BLaER1 (cell line): Measurements from ENCODE around the gene TSPAN9.

Experiments
- H3K27ac ChIP-seq: shearing (Covaris generic); formaldehyde crosslinking; 2 replicates; pipeline ENCODE4 v1.8.1; 2022
- H3K27me3 ChIP-seq: shearing (Covaris generic); formaldehyde crosslinking; 2 replicates; pipeline ENCODE4 v1.8.1; 2022
- H3K36me3 ChIP-seq: shearing (Covaris generic); formaldehyde crosslinking; 2 replicates; pipeline ENCODE4 v1.8.1; 2022
- H3K4me1 ChIP-seq: shearing (Covaris generic); formaldehyde crosslinking; 2 replicates; pipeline ENCODE4 v1.8.1; 2022
- H3K4me2 ChIP-seq: shearing (Covaris generic); formaldehyde crosslinking; 2 replicates; pipeline ENCODE4 v1.8.1; 2022
- H3K4me3 ChIP-seq: shearing (Covaris generic); formaldehyde crosslinking; 2 replicates; pipeline ENCODE4 v1.8.1; 2022
- H3K9ac ChIP-seq: shearing (Covaris generic); formaldehyde crosslinking; 2 replicates; pipeline ENCODE4 v1.8.1; 2022
- H3K9me3 ChIP-seq: shearing (Covaris generic); formaldehyde crosslinking; 2 replicates; pipeline ENCODE4 v1.8.1; 2022
- H4K20me1 ChIP-seq: shearing (Covaris generic); formaldehyde crosslinking; 2 replicates; pipeline ENCODE4 v1.8.1; 2022
- Cebpa-rat ChIP-seq: shearing (Covaris generic); IDR thresholded peaks from 2 replicates; pipeline ENCODE4 v1.8.1; 2022

The TSPAN9 gene

GRCh38 chr12:3285570-3285969 lies 208.4 kb downstream of the TSPAN9 start:
- Histone ChIP-seq H3K4me3 (0 out of 2 replicates have a peak overlapping the region, but pooled peaks have one; percentile 14), H3K9ac (0 out of 2 replicates have a peak overlapping the region, but pooled peaks have one; percentile 29), H3K9me3 (no peaks in the 10 kb centered on the region), H3K4me1 (peaks cover 73% of the 10 kb centered on the region), H3K27ac (peak overlapping the region; percentile 58), H3K4me2 (peak overlapping the region; percentile 88), H4K20me1 (no peaks in the 10 kb centered on the region), H3K36me3 (no peaks in the 10 kb centered on the region), H3K27me3 (no peaks in the 10 kb centered on the region)
- TF ChIP-seq Cebpa-rat, result no peak

- H4K20me1 ChIP-seq, result no peaks in the 10 kb centered on the region
- TF ChIP-seq Cebpa-rat, result no peak
- no peak overlapping the region for H3K4me2 ChIP-seq
- no peak overlapping the region for H3K9ac ChIP-seq
- H3K9me3 ChIP-seq, result no peaks in the 10 kb centered on the region
- H3K36me3 ChIP-seq, result no peaks in the 10 kb centered on the region
- H3K27ac ChIP-seq, result no peak overlapping the region
- no peak overlapping the region for H3K4me3 ChIP-seq
- no peaks in the 10 kb centered on the region for H3K27me3 ChIP-seq
- H3K4me1 ChIP-seq, result peaks cover 53% of the 10 kb centered on the region
Measured at GRCh38 chr12:3288690-3289089, 211.5 kb downstream of the TSPAN9 start.

GRCh38 chr12:3289702-3290101 lies 212.5 kb downstream of the TSPAN9 start:
- no peaks in the 10 kb centered on the region for H4K20me1 ChIP-seq
- H3K36me3 ChIP-seq, result no peaks in the 10 kb centered on the region
- no peak overlapping the region for H3K27ac ChIP-seq
- H3K27me3 ChIP-seq, result no peaks in the 10 kb centered on the region
- H3K4me3 ChIP-seq, result no peak overlapping the region
- no peak overlapping the region for H3K9ac ChIP-seq
- TF ChIP-seq Cebpa-rat, result no peak
- peaks cover 53% of the 10 kb centered on the region for H3K4me1 ChIP-seq
- H3K4me2 ChIP-seq, result no peak overlapping the region
- H3K9me3 ChIP-seq, result no peaks in the 10 kb centered on the region

- no peak overlapping the region for H3K9ac ChIP-seq
- no peak overlapping the region for H3K4me2 ChIP-seq
- no peak overlapping the region for H3K27ac ChIP-seq
- H3K27me3 ChIP-seq, result no peaks in the 10 kb centered on the region
- H4K20me1 ChIP-seq, result no peaks in the 10 kb centered on the region
- no peaks in the 10 kb centered on the region for H3K9me3 ChIP-seq
- no peaks in the 10 kb centered on the region for H3K36me3 ChIP-seq
- H3K4me3 ChIP-seq, result no peak overlapping the region
- H3K4me1 ChIP-seq, result peaks cover 41% of the 10 kb centered on the region
- TF ChIP-seq Cebpa-rat, result no peak
Measured at GRCh38 chr12:3291939-3292338, 214.8 kb downstream of the TSPAN9 start.

- Histone ChIP-seq H3K9ac (no peak overlapping the region), H3K27ac (no peak overlapping the region), H3K9me3 (no peaks in the 10 kb centered on the region), H3K36me3 (no peaks in the 10 kb centered on the region), H4K20me1 (no peaks in the 10 kb centered on the region), H3K4me1 (peaks cover 37% of the 10 kb centered on the region), H3K4me3 (no peak overlapping the region), H3K4me2 (no peak overlapping the region; the same call in 1 of the 2 replicates), H3K27me3 (no peaks in the 10 kb centered on the region)
- no peak for TF ChIP-seq Cebpa-rat
Measured at GRCh38 chr12:3292677-3293412, 215.7 kb downstream of the TSPAN9 start.

GRCh38 chr12:3293446-3294161 lies 216.4 kb downstream of the TSPAN9 start:
- TF ChIP-seq Cebpa-rat, result no peak
- Histone ChIP-seq H3K4me2 (peak overlapping the region; percentile 81), H3K27ac (no peak overlapping the region)

GRCh38 chr12:3294481-3294911 lies 217.3 kb downstream of the TSPAN9 start:
- Histone ChIP-seq H3K27ac (no peak overlapping the region), H3K4me1 (peaks cover 45% of the 10 kb centered on the region), H3K27me3 (no peaks in the 10 kb centered on the region), H3K36me3 (no peaks in the 10 kb centered on the region), H3K4me3 (no peak overlapping the region), H3K9me3 (no peaks in the 10 kb centered on the region), H4K20me1 (no peaks in the 10 kb centered on the region), H3K4me2 (peak overlapping the region; percentile 81), H3K9ac (no peak overlapping the region)
- TF ChIP-seq Cebpa-rat, result no peak

More at GRCh38 chr12:3293446-3294161, 216.4 kb downstream of the TSPAN9 start:
- H3K9me3 ChIP-seq, result no peaks in the 10 kb centered on the region
- H3K36me3 ChIP-seq, result no peaks in the 10 kb centered on the region
- no peaks in the 10 kb centered on the region for H3K27me3 ChIP-seq
- H4K20me1 ChIP-seq, result no peaks in the 10 kb centered on the region
- no peak overlapping the region for H3K4me3 ChIP-seq
- H3K9ac ChIP-seq, result no peak overlapping the region
- peaks cover 42% of the 10 kb centered on the region for H3K4me1 ChIP-seq

GRCh38 chr12:3295225-3295624 lies 218.0 kb downstream of the TSPAN9 start:
- peaks cover 52% of the 10 kb centered on the region for H3K4me1 ChIP-seq

GRCh38 chr12:3295646-3296408 lies 218.6 kb downstream of the TSPAN9 start:
- peaks cover 58% of the 10 kb centered on the region for H3K4me1 ChIP-seq
- TF ChIP-seq Cebpa-rat, result no peak
- H3K4me3 ChIP-seq, result no peak overlapping the region
- no peak overlapping the region for H3K9ac ChIP-seq
- H3K36me3 ChIP-seq, result no peaks in the 10 kb centered on the region
- H3K27me3 ChIP-seq, result no peaks in the 10 kb centered on the region
- H3K4me2 ChIP-seq, result no peak overlapping the region
- no peaks in the 10 kb centered on the region for H4K20me1 ChIP-seq
- no peak overlapping the region for H3K27ac ChIP-seq
- no peaks in the 10 kb centered on the region for H3K9me3 ChIP-seq

More at GRCh38 chr12:3295225-3295624, 218.0 kb downstream of the TSPAN9 start:
- Histone ChIP-seq H3K36me3 (no peaks in the 10 kb centered on the region), H3K27me3 (no peaks in the 10 kb centered on the region), H3K9me3 (no peaks in the 10 kb centered on the region), H3K4me2 (peak overlapping the region; percentile 81; the same call in 1 of the 2 replicates), H3K27ac (no peak overlapping the region), H3K4me3 (no peak overlapping the region), H4K20me1 (no peaks in the 10 kb centered on the region), H3K9ac (no peak overlapping the region)
- no peak for TF ChIP-seq Cebpa-rat

GRCh38 chr12:3296409-3296701 lies 219.2 kb downstream of the TSPAN9 start:
- Histone ChIP-seq H3K4me2 (no peak overlapping the region), H3K4me1 (peaks cover 60% of the 10 kb centered on the region), H3K9ac (no peak overlapping the region), H3K9me3 (no peaks in the 10 kb centered on the region), H3K4me3 (no peak overlapping the region), H3K27ac (no peak overlapping the region), H3K36me3 (no peaks in the 10 kb centered on the region), H3K27me3 (no peaks in the 10 kb centered on the region), H4K20me1 (no peaks in the 10 kb centered on the region)
- TF ChIP-seq Cebpa-rat, result no peak
